CD4-positive, alpha-beta T cell treated with Interleukin-6 for 4 hours (primary cell): ENCODE results near the gene XKR3.
"Not testable (repeated sequence)": the region's sequence is repeated elsewhere in the genome, so short reads cannot be mapped to it uniquely, and the experiment has no call there.

Source experiments
- DNase-seq: peaks from one replicate; pipeline ENCODE4 v3.0.0-alpha.2; 2020; ENCODE audit warnings: mixed read lengths

XKR3 gene

GRCh38 chr22:16824716-16825687 lies at the start of gene XKR3:
Gene XKR3 (minus strand): TSS chr22:16825411. CDS start chr22:16808073, 17,338 bp downstream.
- no peak for DNase-seq

DNA sequence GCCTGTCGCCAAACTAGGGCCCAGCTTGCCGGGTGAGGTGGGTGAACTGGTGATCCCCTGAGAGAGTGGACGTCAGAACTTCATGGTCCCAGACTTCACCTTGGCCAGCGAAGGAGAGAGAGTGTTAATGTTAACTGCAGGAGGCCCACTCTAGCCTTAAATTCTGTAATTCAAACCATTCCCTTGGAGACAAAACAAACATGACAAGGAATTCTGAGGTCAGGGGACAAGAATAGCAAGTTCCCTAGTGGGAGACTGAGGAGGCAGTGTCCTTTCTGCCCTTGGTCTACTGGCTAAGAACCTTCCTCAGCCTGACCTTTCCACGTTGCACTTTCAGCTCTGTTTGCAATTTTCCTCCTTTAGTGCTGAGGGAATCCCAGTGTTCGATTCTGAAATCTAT lies 44.4 kb upstream of the XKR3 start:
- not testable (repeated sequence) for DNase-seq

DNA sequence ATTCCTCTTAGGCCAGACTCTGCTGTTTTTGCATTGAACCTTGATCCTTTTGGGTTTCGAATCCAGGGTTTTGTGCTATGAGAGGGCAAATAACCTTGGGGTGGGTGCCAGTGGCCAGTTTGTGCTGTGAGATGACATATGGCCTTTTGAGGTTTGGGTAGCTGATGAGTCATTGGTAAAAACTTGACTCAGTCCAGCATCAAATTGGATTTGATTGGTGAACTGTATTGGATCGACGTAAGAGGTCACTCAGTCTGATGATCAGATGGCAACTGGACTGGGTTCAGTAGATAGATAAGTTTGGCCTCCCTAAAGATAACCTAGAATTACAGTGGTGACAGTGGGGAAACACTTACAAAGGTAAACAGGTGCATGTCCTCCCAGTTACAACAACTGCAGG lies 41.0 kb upstream of the XKR3 start:
- DNase-seq: no peak

GRCh38 chr22:16856851-16857250 lies 31.6 kb upstream of the XKR3 start:
- DNase-seq: not testable (repeated sequence)

GRCh38 chr22:16854631-16855030 lies 29.4 kb upstream of the XKR3 start:
- DNase-seq: no peak

DNA sequence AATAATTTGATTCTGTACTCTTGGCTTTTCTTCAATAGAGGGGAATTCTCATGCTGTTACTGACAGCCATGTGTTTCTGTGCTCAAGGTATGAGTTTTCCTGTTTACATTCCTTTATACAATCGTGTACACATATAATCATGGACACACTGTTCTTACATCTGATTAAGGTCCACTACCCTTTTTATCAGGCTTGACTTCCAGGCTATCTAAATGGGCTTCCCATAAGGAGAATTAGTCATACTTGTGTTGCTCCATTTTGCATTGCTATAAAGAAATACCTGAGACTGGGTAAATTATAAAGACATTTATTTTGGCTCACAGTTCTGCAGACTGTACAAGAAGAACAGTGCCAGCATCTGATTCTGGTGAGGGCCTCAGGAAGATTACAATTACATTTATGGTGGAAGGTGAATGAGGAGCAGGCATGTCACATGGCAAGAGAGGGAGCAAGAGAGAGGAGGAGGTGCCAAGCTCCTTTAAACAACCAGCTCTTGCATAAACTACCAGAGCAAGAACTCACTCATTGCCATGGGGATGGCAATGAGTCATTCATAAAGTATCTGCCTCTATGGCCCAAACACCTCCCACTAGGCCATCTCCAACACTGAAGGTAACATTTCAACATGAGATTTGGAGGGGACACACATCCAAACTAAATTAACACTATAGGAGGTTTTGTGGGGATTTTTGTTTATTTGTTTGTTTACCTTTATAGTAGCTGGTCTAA lies 26.2 kb upstream of the XKR3 start:
- DNase-seq: not testable (repeated sequence)

GRCh38 chr22:16847271-16847670 lies 22.1 kb upstream of the XKR3 start:
- DNase-seq: no peak

GRCh38 chr22:16845881-16846280 lies 20.7 kb upstream of the XKR3 start:
- no peak for DNase-seq

- DNase-seq: no peak
Observed at GRCh38 chr22:16845465-16845864, 20.3 kb upstream of the XKR3 start.

DNA sequence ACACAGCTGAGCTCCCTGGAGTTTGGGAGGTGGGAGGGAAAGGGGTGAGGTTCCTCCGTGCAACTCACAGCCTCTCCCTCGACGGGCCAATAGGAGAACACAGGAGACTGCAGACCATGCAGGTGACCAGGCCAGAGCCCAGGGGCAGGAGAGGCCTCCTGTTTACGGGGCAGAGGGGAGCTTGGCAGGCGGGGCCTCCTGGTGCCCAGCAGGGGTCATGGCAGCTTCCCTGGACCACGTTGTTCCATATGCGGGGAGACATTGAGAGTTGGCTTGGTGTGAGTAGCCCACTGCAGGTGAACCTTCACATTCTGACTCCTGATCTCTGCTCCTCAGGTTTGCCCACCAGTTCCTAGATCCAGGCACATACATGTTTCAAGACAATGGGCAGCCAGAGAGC lies 19.3 kb upstream of the XKR3 start:
- DNase-seq: no peak

DNA sequence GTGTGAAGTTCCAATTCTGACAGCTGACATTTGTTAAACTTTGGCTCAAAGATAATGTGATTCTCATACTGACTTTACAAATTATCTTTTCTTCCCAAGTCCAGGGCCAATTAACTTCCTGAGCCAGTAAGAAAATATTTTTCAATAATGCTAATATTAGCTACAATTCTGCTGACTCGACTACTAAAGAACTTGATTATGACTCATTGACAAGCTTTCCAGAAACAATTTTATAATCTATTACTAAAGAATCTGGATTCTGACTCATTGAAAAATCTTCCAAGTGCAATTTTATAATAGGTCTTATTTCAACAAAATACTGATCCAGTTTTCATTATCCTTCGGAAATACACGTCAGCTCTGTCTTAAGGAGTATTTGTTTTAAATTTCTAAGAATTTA lies 12.9 kb upstream of the XKR3 start:
- DNase-seq: no peak

DNA sequence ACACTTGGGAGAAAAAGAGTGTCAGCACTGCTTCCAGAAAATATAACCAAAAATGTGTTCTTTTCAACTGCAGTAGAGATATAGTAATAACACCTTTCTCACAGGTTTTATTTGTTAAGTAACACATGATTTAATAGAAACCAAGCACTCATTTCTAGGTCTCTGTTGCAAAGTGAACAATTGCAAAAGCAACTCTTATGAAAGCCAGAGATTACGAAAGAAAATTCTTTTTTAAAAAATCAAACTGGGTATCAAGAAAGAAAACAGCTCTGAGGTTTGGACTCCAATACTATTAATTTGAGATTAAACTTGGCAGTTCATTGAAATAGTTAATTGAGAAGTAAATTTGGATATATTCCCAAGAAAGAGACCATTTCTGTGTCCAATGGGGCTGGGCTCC lies 9.8 kb upstream of the XKR3 start:
- no peak for DNase-seq

- DNase-seq: no peak
Observed at GRCh38 chr22:16831257-16831656, 6.0 kb upstream of the XKR3 start.

DNA sequence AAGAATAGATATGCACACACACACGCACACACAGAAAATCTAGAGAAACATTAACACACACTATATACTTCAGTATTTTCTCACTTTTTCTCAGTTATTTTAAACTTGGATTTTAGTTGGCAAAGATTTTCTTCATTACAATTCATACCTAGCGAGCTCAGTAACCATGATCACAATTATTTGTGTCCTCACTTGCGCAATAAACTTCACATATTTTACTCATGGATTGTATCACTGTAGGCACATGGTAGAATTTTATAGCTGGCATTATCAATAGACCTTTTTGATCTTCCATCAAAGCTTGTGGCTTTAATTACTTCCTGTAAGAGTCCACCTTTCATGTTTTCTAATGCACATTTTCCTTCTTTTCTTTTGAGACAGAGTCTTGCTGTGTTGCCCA lies 4.8 kb upstream of the XKR3 start:
- no peak for DNase-seq

DNA sequence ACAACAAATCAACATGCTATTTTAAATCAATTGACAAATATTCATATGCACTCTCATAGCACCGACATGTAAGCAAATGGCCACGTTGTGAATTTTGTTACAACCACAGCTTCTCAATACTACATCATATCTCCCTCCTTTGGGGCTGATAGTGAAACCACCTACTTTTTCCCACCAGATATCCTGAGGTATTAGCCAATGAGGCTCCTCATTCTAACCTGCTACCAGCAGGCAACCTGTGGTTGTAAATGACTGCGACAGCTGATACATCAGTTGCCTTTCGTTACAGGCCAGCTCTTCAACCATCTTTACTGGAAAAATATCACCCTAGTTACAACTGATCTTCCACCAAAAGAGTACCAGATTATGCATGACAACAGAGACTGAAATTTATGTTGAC lies 3.7 kb upstream of the XKR3 start:
- DNase-seq: no peak

DNA sequence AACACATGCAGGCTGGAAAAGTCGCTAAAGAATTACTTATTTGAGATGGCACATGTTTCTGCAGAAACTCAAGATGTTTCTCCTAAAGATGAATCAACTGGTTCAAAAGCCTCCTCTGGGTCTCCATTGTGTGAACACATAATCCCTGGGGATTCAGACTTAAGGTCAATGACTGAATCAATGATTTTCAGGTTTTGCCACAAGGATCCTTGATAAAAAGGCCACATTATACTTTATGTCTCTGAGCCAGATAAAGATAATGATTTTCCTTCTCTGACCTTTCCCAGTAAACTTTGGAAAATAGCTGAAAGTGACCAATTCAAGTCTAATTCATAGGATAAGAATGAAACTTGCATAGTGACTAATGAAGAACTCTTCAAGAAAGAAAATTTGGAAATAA lies 2.3 kb upstream of the XKR3 start:
- DNase-seq: no peak

GRCh38 chr22:16819249-16819648 lies 6.0 kb downstream of the XKR3 start:
- DNase-seq: no peak

DNA sequence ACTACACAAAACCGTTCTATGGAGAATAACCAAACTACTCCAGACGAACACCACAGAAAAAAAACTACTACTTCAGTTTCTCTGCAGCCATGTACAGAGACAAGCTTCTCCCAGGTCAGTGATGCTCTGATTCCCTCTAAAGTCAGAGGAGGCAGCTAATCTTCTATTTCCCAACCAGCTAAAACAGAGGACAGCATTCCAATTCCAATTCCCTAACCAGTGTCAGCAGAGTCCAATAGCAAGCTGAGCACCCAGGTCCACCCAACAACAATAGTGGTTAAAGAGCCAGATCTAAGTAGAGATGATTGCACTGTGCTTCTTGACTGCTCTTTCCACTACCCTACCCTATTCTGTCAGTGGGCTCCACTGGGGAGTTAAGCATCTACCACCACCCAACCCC lies 6.7 kb downstream of the XKR3 start:
- no peak for DNase-seq

DNA sequence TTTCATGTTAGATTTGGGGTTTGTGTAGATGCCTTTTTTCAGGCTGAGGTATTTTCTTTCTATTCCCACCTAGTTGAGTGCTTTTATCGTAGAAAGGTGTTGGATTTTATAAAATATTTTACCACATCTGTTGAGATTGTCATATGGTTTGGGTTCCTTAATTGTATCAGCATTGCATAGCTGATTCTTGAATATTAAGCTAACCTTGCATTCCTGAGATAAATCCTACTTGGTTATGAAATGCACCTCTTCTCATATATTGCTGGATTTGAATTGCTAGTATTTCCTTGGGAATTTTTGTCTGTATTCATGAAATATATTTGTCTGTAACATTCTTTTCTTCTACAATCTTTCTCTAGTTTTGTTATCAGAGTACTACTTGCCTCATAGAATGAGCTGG lies 10.1 kb downstream of the XKR3 start:
- no peak for DNase-seq

DNA sequence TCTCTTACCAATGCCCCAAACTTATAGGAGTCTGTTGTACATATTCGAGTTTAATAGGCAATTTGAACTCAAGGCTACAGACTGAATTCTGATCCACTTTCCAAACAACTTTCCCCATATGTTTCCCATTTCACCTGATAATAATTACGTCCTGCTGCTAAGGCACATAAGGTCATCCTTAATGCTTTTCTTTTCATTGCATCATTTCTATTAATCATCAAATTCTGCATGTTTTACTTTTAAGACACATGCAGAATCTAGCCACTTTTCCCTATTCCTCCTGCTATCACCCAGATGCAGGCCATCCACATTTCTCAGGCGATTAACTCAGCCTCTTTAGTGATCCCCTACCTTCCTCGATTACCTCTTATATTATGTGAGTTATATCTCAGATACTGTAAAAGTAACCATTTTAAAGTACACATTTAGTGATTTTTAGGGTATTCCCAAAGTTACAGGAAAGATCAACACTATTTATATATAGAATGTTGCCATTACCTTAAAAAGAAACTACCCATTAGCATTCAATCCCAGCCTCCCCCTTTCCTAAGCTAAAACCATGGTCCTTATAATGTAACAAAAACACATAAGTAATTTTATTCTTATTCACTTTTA lies 14.9 kb downstream of the XKR3 start:
- DNase-seq: no peak

DNA sequence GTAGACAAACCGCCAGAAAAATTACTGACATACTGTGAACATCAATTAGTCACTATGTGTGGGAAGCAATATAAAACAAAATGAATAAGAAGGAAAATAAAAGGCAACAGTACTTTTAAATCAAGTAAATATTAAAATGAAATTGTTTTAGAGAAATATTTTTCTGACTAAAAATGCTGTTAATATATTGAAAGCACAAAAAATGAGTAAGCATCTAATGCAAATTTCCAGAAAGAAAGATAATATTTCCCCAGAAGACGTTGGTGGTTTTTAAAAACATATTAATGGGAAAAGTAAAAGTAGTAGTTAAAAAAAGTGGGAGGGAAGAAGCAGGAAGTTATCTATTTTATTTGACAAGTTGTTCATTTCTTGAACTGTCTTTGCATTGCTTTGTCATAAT lies 16.5 kb downstream of the XKR3 start:
- no peak for DNase-seq

DNA sequence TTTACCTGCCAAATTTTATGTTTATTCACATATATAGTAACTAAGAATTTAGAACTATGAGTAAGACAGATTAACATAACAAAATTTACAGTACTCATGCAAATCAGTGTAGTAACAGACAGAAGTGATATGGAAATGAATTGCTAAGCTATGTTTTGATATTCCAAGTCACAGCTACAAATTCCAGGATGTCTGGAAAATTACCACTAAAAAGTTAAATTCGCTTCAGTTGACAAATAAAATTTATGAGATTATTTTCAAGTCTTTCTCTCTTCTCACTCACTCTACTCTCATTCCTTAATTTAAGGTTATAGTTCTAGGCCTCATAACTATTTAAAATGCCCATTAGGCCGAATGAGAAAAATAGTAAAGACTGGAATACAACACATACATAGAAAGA lies 18.1 kb downstream of the XKR3 start:
- DNase-seq: no peak

- no peak for DNase-seq
Observed at GRCh38 chr22:16806401-16806800, 18.8 kb downstream of the XKR3 start.

- no peak for DNase-seq
Observed at GRCh38 chr22:16804882-16805281, 20.3 kb downstream of the XKR3 start.
